PFSK-1 (cell line): ENCODE data around the gene KCTD11.

Experiments used
- FOXP2 ChIP-seq: optimal IDR thresholded peaks from 2 replicates; pipeline ENCODE3; 2011; ENCODE audit warnings: borderline replicate concordance, control low read depth, inconsistent platforms; ENCODE audit not compliant: insufficient read depth; ENCODE audit errors: extremely low read length, extremely low read depth
- POLR2AphosphoS5 ChIP-seq: IDR thresholded peaks from 2 replicates; pipeline ENCODE4 v1.6.1; 2012; ENCODE audit warnings: low read depth, mild to moderate bottlenecking, control low read depth, low read length, moderate library complexity
- REST ChIP-seq, 2 experiments: IDR thresholded peaks; 2 replicates each; pipeline versions ENCODE4 v1.6.1 to v1.8.0; 2011 to 2012; ENCODE audit warnings: low read depth in 2 of 2, low read length in 2 of 2, control low read depth in 1 of 2, inconsistent platforms in 1 of 2, mild to moderate bottlenecking in 1 of 2, moderate library complexity in 1 of 2; ENCODE audit not compliant: insufficient read depth in 1 of 2
- SIN3A ChIP-seq: IDR thresholded peaks from 2 replicates; pipeline ENCODE4 v1.6.1; 2012; ENCODE audit warnings: mild to moderate bottlenecking, low read length, moderate library complexity, borderline replicate concordance; ENCODE audit not compliant: insufficient read depth

GRCh38 chr17:7326186-7326585, 25.8 kb upstream of the KCTD11 start:
- TF ChIP-seq POLR2AphosphoS5 (no peak), REST (IDR thresholded peaks at IDR 0.05; ENCODE audit: insufficient read depth in 1 of 2, low read depth in 2 of 2, low read length in 2 of 2) (no peak), SIN3A (no peak), FOXP2 (no peak)
